Activated CD8-positive, alpha-beta T cell treated with anti-CD3 and anti-CD28 coated beads for 36 hours (primary cell): ENCODE measurements around the gene PCSK2. TPM values are rescaled to one million over a fixed set of nuclear protein-coding genes. Genes with fewer than 3 reads are reported as not detected.

Experiments used
- ATAC-seq: fragments of 200-7000 bp; cut with Tn5 transposase; one replicate; pipeline ENCODE4 v1.10.0; 2021; ENCODE audit warnings: mild to moderate bottlenecking, moderate library complexity
- CTCF ChIA-PET: fragments of 350-600 bp; sonication (Branson Sonifier 250); formaldehyde crosslinking; loops from one replicate; lab custom pipeline; 2021; ENCODE audit warnings: antibody characterized with exemption; lab: Charles Lee
- POLR2A ChIA-PET: fragments of 350-600 bp; sonication (Branson Sonifier 250); formaldehyde crosslinking; loops from one replicate; lab custom pipeline; 2021; ENCODE audit warnings: antibody characterized with exemption; lab: Charles Lee
- DNase-seq: peaks from one replicate; pipeline ENCODE4 v3.0.0-alpha.2; 2020
- H3K27ac Mint-ChIP-seq: one replicate; pipeline ENCODE4 v1.8.0; 2021; ENCODE audit warnings: mild to moderate bottlenecking, mixed read lengths
- H3K27me3 Mint-ChIP-seq: one replicate; pipeline ENCODE4 v1.8.0; 2021; ENCODE audit warnings: mixed read lengths
- H3K36me3 Mint-ChIP-seq: one replicate; pipeline ENCODE4 v1.8.0; 2021; ENCODE audit warnings: low read depth, mixed read lengths
- H3K4me1 Mint-ChIP-seq: one replicate; pipeline ENCODE4 v1.8.0; 2021; ENCODE audit warnings: low read depth, mixed read lengths
- H3K4me3 Mint-ChIP-seq: one replicate; pipeline ENCODE4 v1.8.0; 2021; ENCODE audit warnings: mild to moderate bottlenecking, moderate library complexity, mixed read lengths
- H3K9me3 Mint-ChIP-seq: one replicate; pipeline ENCODE4 v1.8.0; 2021; ENCODE audit warnings: mixed read lengths
- CTCF ChIP-seq: fragments of 200-600 bp; IDR thresholded peaks from one replicate; pipeline ENCODE4 v1.8.0; 2022; ENCODE audit warnings: antibody characterized with exemption, mild to moderate bottlenecking
- intact Hi-C: fragments of 100-400 bp; cut with micrococcal nuclease; formaldehyde crosslinking; loops from one replicate; pipeline ENCODE4 v1.10.0; 2022
- total RNA-seq, 2 experiments: library from RNA; stranded (reverse); gene quantifications; one replicate each; pipeline ENCODE4 v1.2.3, GENCODE V29; 2021

Gene PCSK2
- total RNA-seq, 2 experiments from 2014 or later = not detected

GRCh38 chr20:17513939-17514338 is 287.1 kb downstream of the PCSK2 start:
- H3K36me3 Mint-ChIP-seq = no peaks in the 10 kb centered on the region
- H3K27ac Mint-ChIP-seq = no peak overlapping the region
- intact Hi-C loops = no loop called here
- CTCF ChIA-PET = interaction anchor here (1.1 to 3.6 kb wide), 5 partner anchors 8 to 168 kb away, joined by 3 to 11 read pairs (median 5); partner anchors contain the start of genes BFSP1 and RRBP1
- no peak for TF ChIP-seq CTCF
- ATAC-seq (no peak), DNase-seq (no peak)
- H3K4me3 Mint-ChIP-seq = no peak overlapping the region
- peaks cover 8% of the 10 kb centered on the region for H3K4me1 Mint-ChIP-seq
- POLR2A ChIA-PET = interaction anchor here (1.0 to 1.2 kb wide), 2 partner anchors 9 to 16 kb away, joined by 3 to 4 read pairs; no protein-coding TSS in a partner anchor
- H3K9me3 Mint-ChIP-seq = no peaks in the 10 kb centered on the region
- H3K27me3 Mint-ChIP-seq = peaks cover 3% of the 10 kb centered on the region

GRCh38 chr20:17515053-17515452 is 288.2 kb downstream of the PCSK2 start:
- Mint-ChIP-seq H3K36me3 (no peaks in the 10 kb centered on the region), H3K27me3 (peaks cover 3% of the 10 kb centered on the region), H3K4me1 (peaks cover 8% of the 10 kb centered on the region), H3K27ac (no peak overlapping the region), H3K4me3 (no peak overlapping the region), H3K9me3 (no peaks in the 10 kb centered on the region)
- no peak for TF ChIP-seq CTCF
- no peak for DNase-seq
- ChIA-PET CTCF (interaction anchor here (1.1 to 2.0 kb wide), 3 partner anchors 9 to 134 kb away, joined by 3 to 11 read pairs (median 5); no protein-coding TSS in a partner anchor), POLR2A (no interaction called here)
- no peak for ATAC-seq
- intact Hi-C loops = no loop called here

GRCh38 chr20:17518339-17519052 is 291.7 kb downstream of the PCSK2 start:
- CTCF ChIA-PET = interaction anchor here (0.8 kb wide), 1 partner anchor 12 kb away, joined by 4 read pairs; no protein-coding TSS in a partner anchor
- no peak for TF ChIP-seq CTCF
- POLR2A ChIA-PET = no interaction called here

GRCh38 chr20:17519606-17520285 is 292.9 kb downstream of the PCSK2 start:
- Mint-ChIP-seq H3K27me3 (peaks cover 3% of the 10 kb centered on the region), H3K4me1 (peaks cover 5% of the 10 kb centered on the region)
- POLR2A ChIA-PET = no interaction called here

More at GRCh38 chr20:17518339-17519052, 291.7 kb downstream of the PCSK2 start:
- Mint-ChIP-seq H3K27ac (no peak overlapping the region), H3K27me3 (peaks cover 3% of the 10 kb centered on the region), H3K4me1 (peaks cover 5% of the 10 kb centered on the region), H3K36me3 (no peaks in the 10 kb centered on the region), H3K4me3 (no peak overlapping the region), H3K9me3 (no peaks in the 10 kb centered on the region)
- intact Hi-C loops = no loop called here
- ATAC-seq (no peak), DNase-seq (no peak)

More at GRCh38 chr20:17519606-17520285, 292.9 kb downstream of the PCSK2 start:
- no peak for ATAC-seq
- no peaks in the 10 kb centered on the region for H3K9me3 Mint-ChIP-seq
- DNase-seq = no peak
- H3K27ac Mint-ChIP-seq = no peak overlapping the region
- no peak for TF ChIP-seq CTCF
- H3K36me3 Mint-ChIP-seq = no peaks in the 10 kb centered on the region
- CTCF ChIA-PET = interaction anchor here (1.1 to 2.0 kb wide), 2 partner anchors 9 to 14 kb away, joined by 4 to 7 read pairs; no protein-coding TSS in a partner anchor
- H3K4me3 Mint-ChIP-seq = no peak overlapping the region
- intact Hi-C loops = no loop called here
